COLO829 (cell line): ENCODE results near the gene PLB1.
A peak's percentile ranks its signal among the peaks of the same experiment; 100 is the strongest.
"Not testable (repeated sequence)": the region's sequence is repeated elsewhere in the genome, so short reads cannot be mapped to it uniquely, and the experiment has no call there.

Experiments
- DNase-seq: peaks from one replicate; pipeline ENCODE4 v3.0.0; 2012; ENCODE audit warnings: low spot score

PLB1 gene

GRCh38 chr2:28538134-28538533 lies 42.3 kb downstream of the PLB1 start:
- no peak for DNase-seq

DNA sequence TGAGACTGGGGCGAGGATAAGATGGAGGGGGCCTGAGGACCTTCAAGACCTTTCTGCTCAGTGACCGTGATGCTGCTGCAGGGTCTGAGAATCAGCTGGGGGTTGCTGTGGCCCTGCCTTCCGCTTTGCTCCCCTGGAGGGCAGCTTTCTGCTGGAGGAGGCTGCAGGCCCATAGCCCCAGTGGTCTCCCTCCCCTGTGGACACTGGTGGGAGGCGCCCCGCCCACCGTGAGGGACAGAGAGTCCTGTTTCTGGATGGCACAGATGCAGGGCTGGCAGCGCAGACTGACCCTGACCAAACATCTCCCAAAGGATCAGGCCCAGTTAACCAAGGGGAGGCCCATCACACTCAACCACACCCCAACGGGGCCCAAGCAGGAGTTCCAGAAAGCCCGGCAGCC lies 42.8 kb downstream of the PLB1 start:
- DNase-seq, result no peak

- no peak for DNase-seq
These were observed 43.3 kb downstream of the PLB1 start for GRCh38 chr2:28539118-28539541.

DNA sequence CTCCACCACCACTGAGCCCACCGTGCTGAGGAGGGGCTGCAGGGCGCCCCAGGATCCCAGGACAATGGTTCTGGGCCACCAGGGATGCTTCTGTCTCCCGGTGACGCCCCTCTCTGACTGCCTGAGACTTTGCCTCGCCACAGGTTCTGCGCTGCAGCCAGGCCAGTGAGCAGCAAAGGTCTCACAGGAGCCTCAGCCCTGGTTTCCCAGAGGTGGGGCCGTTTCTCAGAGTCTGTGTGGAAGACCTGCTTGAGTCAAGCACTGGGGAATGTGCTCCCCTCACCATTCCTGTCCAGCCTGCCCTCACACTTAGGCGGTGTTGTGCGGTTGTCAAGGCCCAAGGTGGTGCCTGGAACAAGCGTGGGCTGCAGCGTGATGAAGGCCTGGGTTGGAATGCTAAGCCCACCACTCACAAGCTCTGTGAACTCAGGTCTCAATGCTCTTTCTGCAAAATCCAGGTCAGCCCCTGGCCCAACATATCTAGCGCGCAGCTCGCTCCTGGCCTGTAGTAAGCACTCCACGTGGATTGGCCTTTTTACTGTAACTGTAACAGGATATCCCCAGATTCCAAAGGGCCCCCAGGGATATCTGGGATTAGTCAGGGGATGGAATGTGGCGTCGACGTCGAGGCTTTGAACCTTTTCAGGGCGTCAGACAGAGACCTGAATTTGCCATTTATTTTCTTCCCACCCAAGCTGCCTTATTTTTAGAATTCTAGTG lies 47.6 kb downstream of the PLB1 start:
- no peak for DNase-seq

GRCh38 chr2:28544036-28544346 lies 48.1 kb downstream of the PLB1 start:
- peak; percentile 16 for DNase-seq

DNA sequence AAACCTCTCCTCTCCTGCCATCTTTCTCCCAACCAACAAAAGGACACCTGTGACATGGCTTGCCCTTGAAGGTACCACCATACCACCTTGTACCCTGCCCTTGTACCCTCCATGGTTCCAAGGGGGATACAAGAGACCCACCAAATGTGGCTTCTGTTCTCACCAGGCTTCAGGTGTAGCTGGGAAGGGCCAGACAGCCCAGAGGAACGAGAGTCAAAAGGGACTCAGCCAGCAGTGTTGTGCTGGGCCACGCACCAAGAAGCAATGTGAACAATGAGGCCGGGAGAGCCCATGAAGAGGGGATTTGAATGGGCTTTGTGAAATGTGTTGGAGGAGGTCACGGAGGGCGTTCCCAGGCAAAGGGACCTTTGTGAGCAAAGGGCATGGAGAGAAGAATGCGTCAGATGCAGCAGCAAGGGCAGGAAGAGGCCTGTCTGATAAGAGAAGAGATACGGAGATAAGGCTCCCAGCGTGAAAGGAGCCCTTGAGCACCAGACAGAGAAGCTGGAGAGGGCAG lies 48.6 kb downstream of the PLB1 start:
- peak; percentile 76 for DNase-seq

- no peak for DNase-seq
These were observed 49.2 kb downstream of the PLB1 start for GRCh38 chr2:28544922-28545589.

- DNase-seq, result no peak
These were observed 49.8 kb downstream of the PLB1 start for GRCh38 chr2:28545590-28546200.

DNA sequence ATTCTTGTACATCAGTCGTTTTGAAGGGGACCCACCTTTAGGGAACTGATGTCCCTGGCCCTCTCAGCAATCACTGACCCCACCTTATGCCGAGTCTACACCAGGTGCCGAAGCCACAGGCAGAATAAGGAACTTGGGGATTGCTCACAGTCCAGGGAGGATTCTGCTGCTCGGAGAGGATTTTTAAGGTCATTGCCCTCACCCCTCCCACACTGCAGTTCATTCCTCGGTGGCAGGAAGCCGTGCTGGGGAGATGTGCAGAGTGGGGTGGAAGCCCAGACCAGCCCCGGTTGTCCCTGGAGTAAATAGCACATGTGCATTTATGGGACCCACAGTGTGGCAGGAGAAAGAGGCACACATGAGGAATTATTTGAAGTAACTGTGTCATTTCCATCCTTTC lies 50.4 kb downstream of the PLB1 start:
- DNase-seq, result no peak

DNA sequence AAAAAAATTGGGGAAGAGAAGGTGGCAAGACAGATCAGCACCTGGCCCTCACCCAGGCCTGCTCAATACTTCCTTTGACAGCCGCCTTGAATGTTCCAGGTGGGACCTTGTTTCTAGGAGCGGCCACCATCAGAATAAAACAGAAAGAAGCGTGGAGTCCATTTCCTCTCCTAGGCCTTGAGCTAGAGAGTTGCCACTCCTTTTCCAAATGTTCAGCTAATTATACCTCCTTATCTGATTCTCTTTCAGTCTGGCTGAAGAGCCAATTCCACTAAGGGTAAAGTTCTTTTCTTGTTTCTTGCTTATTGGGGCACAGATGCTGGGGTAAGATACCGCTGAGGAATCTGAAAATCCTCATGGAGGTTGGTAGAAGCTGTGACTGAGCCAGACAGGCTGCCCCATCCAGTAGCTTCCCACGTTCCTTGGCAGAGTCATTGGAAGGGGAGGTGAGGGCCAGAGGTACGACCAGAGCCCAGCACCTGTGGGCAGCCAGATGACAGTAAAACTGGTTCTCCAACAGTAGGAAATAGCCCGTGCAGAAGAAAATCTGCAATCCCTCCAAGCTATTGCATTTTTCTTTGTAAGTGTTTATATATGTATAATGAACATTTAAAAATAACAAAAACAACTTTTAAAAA lies 51.5 kb downstream of the PLB1 start:
- no peak for DNase-seq

DNA sequence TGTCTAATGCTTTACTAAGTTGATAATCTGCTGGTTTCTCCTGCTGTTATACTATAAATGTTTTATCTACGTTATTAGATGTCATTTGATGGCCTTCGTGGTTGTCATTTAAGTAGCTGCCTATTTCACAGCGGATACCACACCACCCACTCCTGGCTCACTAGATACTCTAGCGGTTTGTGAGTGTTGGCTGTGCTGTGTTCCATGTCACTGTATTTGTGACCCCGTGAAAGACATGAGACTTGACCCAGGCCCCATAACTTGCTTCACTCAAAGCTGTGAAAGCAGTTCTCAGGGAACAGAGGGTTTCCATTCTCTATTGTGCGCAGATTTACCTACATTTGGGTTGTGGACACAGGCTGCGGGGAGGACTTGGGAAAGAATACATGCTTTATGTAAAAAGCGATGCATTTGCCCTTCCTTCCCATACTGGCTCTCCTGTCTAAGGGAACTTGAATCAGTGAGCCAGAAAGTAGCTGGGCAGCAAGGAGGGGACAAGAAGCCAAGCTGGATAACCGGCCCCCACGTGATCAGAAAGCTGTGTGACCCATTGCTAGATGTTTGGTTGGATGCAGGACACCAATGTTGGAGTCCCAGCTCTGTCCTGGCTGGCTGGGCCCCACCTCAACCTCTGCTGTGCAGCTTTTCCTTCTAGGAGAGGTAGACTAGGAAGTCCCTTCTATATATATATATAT lies 52.2 kb downstream of the PLB1 start:
- no peak for DNase-seq

DNA sequence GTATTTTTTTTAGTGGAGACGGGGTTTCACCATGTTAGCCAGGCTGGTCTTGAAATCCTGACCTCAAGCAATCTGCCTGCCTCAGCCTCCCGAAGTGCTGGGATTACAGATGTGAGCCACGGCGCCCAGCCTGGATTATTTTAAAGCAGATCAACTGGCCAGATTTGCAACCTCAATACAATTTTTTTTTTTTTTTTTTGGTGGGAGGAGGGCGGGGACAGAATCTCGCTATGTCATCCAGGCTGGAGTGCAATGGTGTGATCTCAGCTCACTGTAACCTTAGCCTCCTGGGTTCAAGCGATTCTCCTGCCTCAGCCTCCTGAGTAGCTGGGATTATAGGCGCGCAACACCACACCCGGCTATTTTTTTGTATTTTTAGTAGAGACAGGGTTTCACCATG lies 54.5 kb downstream of the PLB1 start:
- not testable (repeated sequence) for DNase-seq

GRCh38 chr2:28552045-28552823 lies 56.4 kb downstream of the PLB1 start:
- DNase-seq, result no peak

- DNase-seq, result no peak
These were observed 60.4 kb downstream of the PLB1 start for GRCh38 chr2:28556303-28556702.

DNA sequence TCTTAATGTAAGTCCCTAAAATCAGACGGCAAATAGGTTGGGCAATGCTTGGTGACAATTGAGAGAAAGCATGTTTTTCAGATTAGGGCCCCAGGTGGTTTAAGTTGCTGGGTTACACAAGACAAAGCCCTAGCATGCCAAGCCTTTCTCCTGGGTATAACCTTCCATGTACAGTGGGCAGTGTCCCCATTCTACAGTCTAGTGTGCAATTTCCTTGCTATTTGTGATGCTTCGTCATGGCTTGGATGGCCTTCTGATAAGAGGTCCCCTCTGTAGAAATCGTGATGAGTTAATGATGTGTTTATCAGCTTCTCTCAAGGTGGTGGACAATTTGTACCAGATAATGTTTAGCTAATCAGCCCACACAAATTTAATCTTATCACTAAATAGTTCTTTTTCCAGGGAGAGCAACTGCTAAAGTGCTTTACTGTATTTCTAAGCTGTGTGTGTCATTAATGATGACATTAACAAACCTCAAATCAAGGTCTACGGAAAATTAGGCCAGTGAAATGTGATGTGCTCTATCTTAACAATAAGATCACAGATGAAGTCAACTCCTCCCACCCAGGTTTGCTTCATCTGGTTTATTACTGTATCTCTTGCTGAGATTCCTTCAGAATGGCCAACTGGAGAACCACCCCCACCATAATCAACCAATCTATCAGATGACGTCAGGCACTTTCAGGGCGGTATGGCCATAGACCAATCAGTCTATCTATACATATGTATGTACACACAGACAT lies 61.7 kb downstream of the PLB1 start:
- DNase-seq, result no peak

DNA sequence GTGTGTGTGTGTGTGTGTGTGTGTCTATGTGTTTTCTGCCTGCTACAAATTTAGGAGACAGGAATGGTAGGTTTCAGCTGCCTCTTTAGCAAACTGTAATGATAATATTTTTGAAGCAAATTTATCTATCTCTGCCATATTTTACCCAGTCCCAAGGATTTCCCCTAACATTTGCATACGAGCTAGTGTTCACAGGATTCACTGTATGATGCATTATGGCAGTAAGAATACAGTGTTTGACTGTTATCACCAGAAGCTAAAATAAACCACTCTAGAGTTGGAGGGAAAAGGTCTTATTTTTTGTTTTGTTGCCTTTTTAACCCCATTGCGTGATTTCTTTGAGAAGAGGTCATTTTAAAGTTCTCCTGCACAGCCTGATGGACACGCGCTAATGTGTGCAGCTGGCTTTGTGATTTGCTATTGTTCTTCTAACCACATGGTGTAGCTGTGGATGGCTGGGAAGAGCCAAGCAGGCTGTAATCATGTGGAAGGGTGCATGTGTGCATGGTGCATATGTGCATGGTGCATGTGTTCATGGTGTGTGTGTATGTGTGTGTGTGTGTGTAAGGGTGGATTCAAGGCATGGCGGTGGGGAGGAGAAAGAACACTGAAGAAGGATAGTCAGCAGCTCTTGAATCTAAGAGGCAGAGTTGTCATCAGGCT lies 62.4 kb downstream of the PLB1 start:
- DNase-seq, result no peak

- DNase-seq, result no peak
These were observed 63.1 kb downstream of the PLB1 start for GRCh38 chr2:28558918-28559317.

DNA sequence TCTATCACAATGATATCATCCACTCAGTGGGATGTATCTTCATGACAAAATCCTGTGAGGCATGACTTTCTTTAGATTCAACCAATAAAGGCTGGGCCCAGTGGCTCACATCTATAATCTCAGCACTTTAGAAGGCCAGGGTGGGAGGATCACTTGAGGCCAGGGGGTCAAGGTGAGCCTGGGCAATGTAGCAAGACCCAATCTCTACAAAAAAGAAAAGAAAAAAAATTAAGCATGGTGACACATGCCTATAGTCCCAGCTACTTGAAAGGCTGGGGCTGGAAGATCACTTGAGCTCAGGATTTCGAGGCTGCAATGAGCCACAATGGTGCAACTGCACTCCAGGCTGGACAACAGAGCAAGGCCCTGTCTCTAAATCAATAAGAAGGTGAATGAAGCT lies 68.0 kb downstream of the PLB1 start:
- no peak for DNase-seq

- no peak for DNase-seq
These were observed 68.5 kb downstream of the PLB1 start for GRCh38 chr2:28564346-28564745.

DNA sequence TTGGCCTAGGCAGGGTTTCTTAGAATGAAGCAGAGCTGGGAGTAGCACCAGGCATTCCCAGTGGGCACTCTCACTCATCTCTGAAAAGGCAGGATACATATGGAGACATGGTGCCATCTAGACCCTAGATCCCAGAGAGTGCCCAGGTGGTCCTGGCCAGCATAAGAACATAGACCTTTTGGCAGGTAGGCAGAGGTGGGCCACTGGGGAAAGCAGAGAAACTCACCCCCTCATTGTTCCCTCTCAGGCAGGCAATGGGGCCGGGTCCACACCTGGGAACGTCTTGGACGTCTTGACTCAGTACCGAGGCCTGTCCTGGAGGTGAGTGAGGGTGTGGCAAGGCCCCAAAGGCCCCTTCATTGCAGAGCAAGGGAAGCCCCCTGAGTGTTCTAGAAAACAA lies 69.2 kb downstream of the PLB1 start:
- DNase-seq, result no peak
